Peyer's patch (tissue), 4 donors: ENCODE measurements around the gene SYPL1.

Experiments
- POLR2A ChIP-seq, 2 donors: fragments of 450-650 bp; IDR thresholded peaks; one replicate each; pipeline ENCODE4 v1.5.1; 2017; ENCODE audit warnings: antibody characterized with exemption in 2 of 2, mild to moderate bottlenecking in 2 of 2, moderate library complexity in 2 of 2
- TF ChIP-seq, protein P1 (sequence below), 6 experiments: fragments of 450-650 bp in 4 of 6; fragments of 200-600 bp in 2 of 6; sonication (generic) in 1 of 6; IDR thresholded peaks; one replicate each; pipeline ENCODE4 v1.5.1; 2017 to 2019; ENCODE audit warnings: antibody characterized with exemption in 6 of 6, mild to moderate bottlenecking in 3 of 6, moderate library complexity in 1 of 6

DNA sequence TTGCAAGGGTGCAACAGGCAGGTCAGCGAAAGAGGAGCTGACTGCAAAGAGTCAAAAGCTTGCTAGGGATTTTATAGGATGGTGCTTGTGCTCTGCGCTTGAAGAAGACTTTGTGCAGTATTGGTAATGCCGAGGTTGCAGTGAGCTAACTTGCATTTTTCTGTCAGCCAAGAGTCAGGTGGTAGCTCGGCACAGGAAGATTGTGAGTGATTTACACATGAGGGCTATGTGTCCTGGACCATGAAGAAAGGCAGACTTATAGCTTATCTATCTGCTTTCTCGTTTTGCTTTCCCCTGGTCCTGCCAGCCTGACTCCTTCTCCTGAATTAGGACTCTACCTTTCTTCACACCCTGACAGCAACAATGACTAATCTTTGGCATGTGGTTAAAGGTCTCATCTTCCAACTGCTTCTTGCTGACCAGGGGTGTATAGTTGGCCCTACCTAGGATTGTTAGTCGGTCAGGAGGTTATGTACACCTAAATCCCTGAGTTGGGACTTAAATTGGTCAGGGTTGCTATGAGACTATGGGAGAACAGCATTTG, 4.1 kb upstream of the SYPL1 start:
- TF ChIP-seq, protein P1, sequence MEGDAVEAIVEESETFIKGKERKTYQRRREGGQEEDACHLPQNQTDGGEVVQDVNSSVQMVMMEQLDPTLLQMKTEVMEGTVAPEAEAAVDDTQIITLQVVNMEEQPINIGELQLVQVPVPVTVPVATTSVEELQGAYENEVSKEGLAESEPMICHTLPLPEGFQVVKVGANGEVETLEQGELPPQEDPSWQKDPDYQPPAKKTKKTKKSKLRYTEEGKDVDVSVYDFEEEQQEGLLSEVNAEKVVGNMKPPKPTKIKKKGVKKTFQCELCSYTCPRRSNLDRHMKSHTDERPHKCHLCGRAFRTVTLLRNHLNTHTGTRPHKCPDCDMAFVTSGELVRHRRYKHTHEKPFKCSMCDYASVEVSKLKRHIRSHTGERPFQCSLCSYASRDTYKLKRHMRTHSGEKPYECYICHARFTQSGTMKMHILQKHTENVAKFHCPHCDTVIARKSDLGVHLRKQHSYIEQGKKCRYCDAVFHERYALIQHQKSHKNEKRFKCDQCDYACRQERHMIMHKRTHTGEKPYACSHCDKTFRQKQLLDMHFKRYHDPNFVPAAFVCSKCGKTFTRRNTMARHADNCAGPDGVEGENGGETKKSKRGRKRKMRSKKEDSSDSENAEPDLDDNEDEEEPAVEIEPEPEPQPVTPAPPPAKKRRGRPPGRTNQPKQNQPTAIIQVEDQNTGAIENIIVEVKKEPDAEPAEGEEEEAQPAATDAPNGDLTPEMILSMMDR (IDR thresholded peaks at IDR 0.05) = no peak
- TF ChIP-seq POLR2A (IDR thresholded peaks at IDR 0.05) = no peak
